ENCODE data around the gene LRRC27.

DNA sequence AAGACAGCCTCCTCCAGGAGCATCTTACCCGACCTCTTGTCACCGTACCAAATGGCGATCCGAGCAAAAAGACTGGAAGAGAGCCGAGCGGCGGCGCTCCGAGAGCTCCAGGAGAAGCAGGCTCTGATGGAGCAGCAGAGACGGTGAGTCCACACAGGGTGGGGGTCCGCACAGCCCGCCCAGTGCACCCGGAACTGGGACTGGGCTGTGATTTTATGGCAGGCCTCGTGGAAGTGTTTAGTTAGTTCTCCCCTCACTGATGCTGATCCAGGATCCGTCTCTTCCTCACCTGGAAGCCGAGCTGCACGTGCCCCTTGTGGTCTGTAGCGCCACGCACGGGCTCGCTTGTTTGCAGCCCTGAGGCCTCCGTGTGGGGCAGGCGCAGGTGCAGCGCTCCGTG is 19.6 kb downstream of the LRRC27 start:
- TF ChIP-seq, protein P1, sequence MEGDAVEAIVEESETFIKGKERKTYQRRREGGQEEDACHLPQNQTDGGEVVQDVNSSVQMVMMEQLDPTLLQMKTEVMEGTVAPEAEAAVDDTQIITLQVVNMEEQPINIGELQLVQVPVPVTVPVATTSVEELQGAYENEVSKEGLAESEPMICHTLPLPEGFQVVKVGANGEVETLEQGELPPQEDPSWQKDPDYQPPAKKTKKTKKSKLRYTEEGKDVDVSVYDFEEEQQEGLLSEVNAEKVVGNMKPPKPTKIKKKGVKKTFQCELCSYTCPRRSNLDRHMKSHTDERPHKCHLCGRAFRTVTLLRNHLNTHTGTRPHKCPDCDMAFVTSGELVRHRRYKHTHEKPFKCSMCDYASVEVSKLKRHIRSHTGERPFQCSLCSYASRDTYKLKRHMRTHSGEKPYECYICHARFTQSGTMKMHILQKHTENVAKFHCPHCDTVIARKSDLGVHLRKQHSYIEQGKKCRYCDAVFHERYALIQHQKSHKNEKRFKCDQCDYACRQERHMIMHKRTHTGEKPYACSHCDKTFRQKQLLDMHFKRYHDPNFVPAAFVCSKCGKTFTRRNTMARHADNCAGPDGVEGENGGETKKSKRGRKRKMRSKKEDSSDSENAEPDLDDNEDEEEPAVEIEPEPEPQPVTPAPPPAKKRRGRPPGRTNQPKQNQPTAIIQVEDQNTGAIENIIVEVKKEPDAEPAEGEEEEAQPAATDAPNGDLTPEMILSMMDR (IDR thresholded peaks at IDR 0.05; ENCODE audit: insufficient read depth, low read length, poor library complexity, severe bottlenecking) = no peak
- no peak for TF ChIP-seq EZH2phosphoT487 (conservative IDR thresholded peaks at IDR 0.05; ENCODE audit: low read length)

Data from SU-DHL-6 (cell line).